ENCODE results near the gene GJA3. TPM values are rescaled to one million over a fixed set of nuclear protein-coding genes. Genes with fewer than 3 reads are reported as not detected.
A peak's percentile ranks its signal among the peaks of the same experiment; 100 is the strongest.

Gene GJA3
- total and polyA plus RNA-seq, 2 of the 4 experiments (the other 2 are of a cell fraction), result 1.5 to 2.7 TPM

- Histone ChIP-seq H3K27ac (ENCODE audit: insufficient read depth, low read length) (no peak overlapping the region), H3K23ac (ENCODE audit: low read depth, low read length) (no peak overlapping the region), H4K8ac (ENCODE audit: low read depth in 2 of 2, low read length in 2 of 2) (peak overlapping the region; percentile 77 to 83; a peak in 2 of 4 replicates), H2AK5ac (ENCODE audit: low read depth, low read length) (no peak overlapping the region), H3K9ac (ENCODE audit: low read depth, low read length) (no peak overlapping the region), H3K9me3 (ENCODE audit: control insufficient read depth, insufficient read depth, low read length) (no peaks in the 10 kb centered on the region), H3K79me1 (ENCODE audit: low read depth in 1 of 2, low read length in 2 of 2) (no peaks in the 10 kb centered on the region), H2BK5ac (ENCODE audit: low read depth, low read length, poor library complexity, severe bottlenecking) (no peak overlapping the region), H3K4me2 (ENCODE audit: low read depth, low read length) (no peak overlapping the region), H3K18ac (ENCODE audit: low read depth, low read length) (no peak overlapping the region), H3K27me3 (ENCODE audit: control insufficient read depth, insufficient read depth, low read length) (peaks cover 7% of the 10 kb centered on the region; the same call in 1 of the 2 replicates), H2BK15ac (ENCODE audit: low read depth, low read length) (no peak overlapping the region), H3K14ac (replicated peaks; ENCODE audit: low read depth, low read length) (no peak overlapping the region), H4K91ac (ENCODE audit: insufficient read depth, low read depth, low read length) (no peak overlapping the region), H3K9me1 (ENCODE audit: insufficient read depth, low read length) (no peaks in the 10 kb centered on the region), H4K5ac (ENCODE audit: low read depth, low read length) (no peak overlapping the region), H4K20me1 (ENCODE audit: insufficient read depth, low read length) (no peaks in the 10 kb centered on the region), H2AK9ac (replicated peaks; ENCODE audit: low read depth, low read length, poor library complexity) (no peak overlapping the region), H3K4me3 (ENCODE audit: insufficient read depth, low read depth, low read length) (no peak overlapping the region), H3K4me1 (ENCODE audit: control insufficient read depth, insufficient read depth, low read length) (peaks cover 7% of the 10 kb centered on the region), H3K56ac (ENCODE audit: extremely low read depth, insufficient read depth, low read length) (no peak overlapping the region), H3K36me3 (ENCODE audit: control insufficient read depth, insufficient read depth, low read length) (no peaks in the 10 kb centered on the region), H2AFZ (replicated peaks; ENCODE audit: low read length, poor library complexity) (peak overlapping the region; percentile 97), H3K4ac (ENCODE audit: low read depth, low read length) (peak overlapping the region; percentile 78; the same call in 1 of the 2 replicates), H2BK20ac (ENCODE audit: low read depth, low read length) (no peak overlapping the region), H2BK120ac (ENCODE audit: low read depth, low read length) (no peak overlapping the region; the same call in 1 of the 2 replicates)
- ChIA-PET POLR2A (ENCODE audit: unreplicated experiment) (no interaction called here), CTCF (interaction anchor here (0.5 to 1.4 kb wide), 5 partner anchors 20 to 448 kb away, joined by 3 to 6 read pairs (median 3); no protein-coding TSS in a partner anchor)
- BruUV-seq (replicated peaks), result no TSS peak
- in situ Hi-C loops (cut with MboI; ENCODE audit: low sequenced_read_pairs), result no loop called here
- dilution Hi-C loops (cut with HindIII; ENCODE audit: low sequenced_read_pairs, unreplicated experiment), result no loop called here
- DNase-seq (no peak), ATAC-seq (ENCODE audit: low read depth) (no peak)
- intact Hi-C loops (cut with micrococcal nuclease), result no loop called here
- 63% methylated on average over 3 of the region's 6 CpGs; no CpG with 5 or more reads in 1 of the 2 experiments for WGBS, 2 experiments (ENCODE audit: extremely low coverage in 2 of 2, insufficient read length in 1 of 2)
- TF ChIP-seq USF2 (IDR thresholded peaks at IDR 0.05; ENCODE audit: low read depth, low read length), result no peak
- TF ChIP-seq MXI1 (IDR thresholded peaks at IDR 0.05; ENCODE audit: borderline replicate concordance, low read depth, low read length), result no peak
- peak; percentile 8; the same call in 1 of the 2 replicates for TF ChIP-seq CEBPB (IDR thresholded peaks at IDR 0.05; ENCODE audit: low read depth, low read length)
- no peak for TF ChIP-seq RAD21 (IDR thresholded peaks at IDR 0.05; ENCODE audit: low read length)
- no peak for TF ChIP-seq MAFK (IDR thresholded peaks at IDR 0.05; ENCODE audit: low read depth, low read length)
These were observed 33.6 kb downstream of the GJA3 start for GRCh38 chr13:20127262-20127561.
